Spleen (tissue), 7 donors: Measurements from ENCODE around the gene SF3B1.

Source experiments
- CTCF ChIP-seq, 11 experiments: fragments of 200-600 bp in 7 of 11; fragments of 450-650 bp in 4 of 11; sonication (generic) in 4 of 11; IDR thresholded peaks in 8 of 11; conservative IDR thresholded peaks in 3 of 11; 1 replicate in 7 of 11; 2 replicates in 4 of 11; pipeline versions ENCODE4 v1.4.0 to v1.8.0; 2016 to 2021; ENCODE audit warnings: antibody characterized with exemption in 11 of 11, inconsistent platforms in 4 of 11, mild to moderate bottlenecking in 1 of 11
- POLR2A ChIP-seq, 3 donors: fragments of 450-650 bp; IDR thresholded peaks; one replicate each; pipeline ENCODE4 v1.5.1; 2017; ENCODE audit warnings: antibody characterized with exemption in 3 of 3, mild to moderate bottlenecking in 1 of 3
- POLR2AphosphoS5 ChIP-seq, 3 donors: sonication (generic); formaldehyde crosslinking; IDR thresholded peaks; one replicate each; pipeline ENCODE4 v1.5.1; 2017; ENCODE audit warnings: antibody characterized with exemption in 3 of 3
- donor health status: DM: no; HTN: no; CAD: no; lungs with moderate emphysema.
- donor health status: DM: no; HTN: no; CAD: no.
- donor health status: DM: no; HTN: no; CAD: no.

GRCh38 chr2:197419438-197419837, 15.4 kb downstream of the SF3B1 start:
- no peak for TF ChIP-seq POLR2A (IDR thresholded peaks at IDR 0.05)
- TF ChIP-seq CTCF (IDR thresholded peaks at IDR 0.05 in 8 of 11, conservative IDR thresholded peaks at IDR 0.05 in 3 of 11) = no peak
- TF ChIP-seq POLR2AphosphoS5 (IDR thresholded peaks at IDR 0.05) = no peak
